NT2/D1 (cell line): Measurements from ENCODE around the gene ANKRD31.

Source experiments
- SUZ12 ChIP-seq: IDR thresholded peaks from 2 replicates; pipeline ENCODE4 v1.6.1; 2011; ENCODE audit not compliant: insufficient read length, insufficient read depth; ENCODE audit errors: extremely low read depth
- YY1 ChIP-seq: IDR thresholded peaks from 2 replicates; pipeline ENCODE4 v1.6.1; 2011; ENCODE audit not compliant: insufficient read length, insufficient read depth
- ZNF274 ChIP-seq: IDR thresholded peaks from 2 replicates; pipeline ENCODE4 v1.6.1; 2011; ENCODE audit warnings: mild to moderate bottlenecking, low read depth, low read length

DNA sequence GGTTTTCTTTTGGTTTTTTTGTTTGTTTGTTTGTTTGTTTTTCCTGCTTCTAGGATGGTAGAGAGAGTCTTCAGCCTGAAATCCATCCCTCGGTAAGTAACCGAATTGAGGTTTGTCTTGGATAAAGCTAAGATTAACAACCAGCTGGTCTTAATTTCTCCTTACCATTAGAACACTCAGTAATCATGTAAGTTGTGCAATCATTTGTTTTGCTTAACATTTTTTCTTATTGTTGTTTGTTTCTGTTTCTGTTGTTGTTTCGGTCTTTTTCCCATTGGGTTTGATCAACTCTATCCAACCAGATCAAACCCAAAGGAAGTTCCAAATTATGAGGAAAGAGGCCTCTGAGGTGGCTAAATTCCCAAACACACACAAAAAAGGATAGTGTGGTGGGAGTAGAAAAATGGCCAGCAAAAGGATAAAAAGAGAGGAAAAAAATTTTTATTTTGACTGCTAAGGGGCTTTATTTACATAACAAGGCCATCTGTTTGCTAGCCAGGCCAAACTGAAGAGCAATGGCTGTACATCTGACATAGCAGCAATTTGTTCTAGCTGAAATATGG, 49.6 kb upstream of the ANKRD31 start:
- TF ChIP-seq YY1, result no peak
- TF ChIP-seq ZNF274, result no peak
- no peak for TF ChIP-seq SUZ12
